ENCODE data around the gene GPR137. TPM values are rescaled to one million over a fixed set of nuclear protein-coding genes. Genes with fewer than 3 reads are reported as not detected.
"Not testable (repeated sequence)": the region's sequence is repeated elsewhere in the genome, so short reads cannot be mapped to it uniquely, and the experiment has no call there.

Gene GPR137
- total RNA-seq, 1 experiment from 2014 or later = 51.8 TPM

DNA sequence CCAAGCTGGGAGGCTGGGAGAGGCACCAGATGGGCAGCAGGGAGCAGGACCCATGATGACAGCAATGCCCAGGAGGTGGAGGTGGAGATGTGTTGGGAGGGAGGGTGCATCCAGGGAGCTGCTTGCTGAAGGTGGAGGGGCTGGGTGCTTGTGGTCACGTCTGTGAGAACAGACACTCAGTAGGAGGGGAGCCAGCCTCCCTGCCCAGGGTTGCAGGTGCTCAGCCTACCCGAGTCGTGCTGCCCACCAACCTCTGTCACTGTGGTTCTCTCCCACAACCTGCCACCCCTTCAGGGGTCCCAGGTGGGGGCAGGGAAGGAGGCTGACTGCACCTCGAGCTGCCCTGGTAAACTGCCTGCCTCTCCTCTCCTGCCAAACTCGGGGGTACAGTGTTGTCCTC, 37.7 kb downstream of the GPR137 start:
- POLR2A ChIA-PET = interaction anchor here (2.9 kb wide), 1 partner anchor 18 kb away, joined by 11 read pairs; no protein-coding TSS in a partner anchor

DNA sequence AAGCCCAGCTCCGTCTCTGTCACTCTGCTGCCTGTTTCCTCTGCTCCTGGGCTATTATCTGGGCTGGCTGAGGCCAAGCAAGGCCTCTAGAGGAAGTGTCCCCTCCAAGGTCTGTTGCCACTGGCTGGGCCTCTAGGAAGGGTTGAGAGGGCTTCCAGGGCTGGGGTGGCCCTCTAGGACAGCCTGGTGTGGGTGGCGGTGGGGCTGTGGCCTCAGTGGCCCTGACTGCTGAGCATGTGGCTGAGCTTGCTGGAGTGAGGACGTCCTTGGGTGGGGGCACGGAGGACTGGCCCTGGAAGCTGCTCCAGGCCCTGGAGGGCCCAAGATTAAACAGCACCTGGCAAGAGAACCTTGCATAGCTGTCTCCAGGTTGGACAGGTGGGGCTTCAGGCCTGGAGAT, 38.3 kb downstream of the GPR137 start:
- H3K27ac Mint-ChIP-seq = peak overlapping the region; percentile 77
- not testable (repeated sequence) for H3K9me3 Mint-ChIP-seq; ATAC-seq; H3K4me3 Mint-ChIP-seq; H3K27me3 Mint-ChIP-seq (ENCODE audit: low read depth); DNase-seq (ENCODE audit: low spot score)
- peaks cover 15% of the 10 kb centered on the region for H3K36me3 Mint-ChIP-seq
- H3K4me1 Mint-ChIP-seq = peaks cover 11% of the 10 kb centered on the region
- ChIA-PET CTCF (interaction anchor here (0.8 to 4.9 kb wide), 5 partner anchors 8 to 72 kb away, joined by 3 to 48 read pairs (median 10); no protein-coding TSS in a partner anchor), POLR2A (interaction anchor here (0.6 to 2.9 kb wide), 2 partner anchors 17 to 1484 kb away, joined by 4 to 11 read pairs; no protein-coding TSS in a partner anchor)

More for the DNA sequence above, 37.7 kb downstream of the GPR137 start:
- CTCF ChIA-PET = interaction anchor here (1.9 to 4.9 kb wide), 3 partner anchors 8 to 32 kb away, joined by 10 to 48 read pairs (median 38); no protein-coding TSS in a partner anchor
- H3K27ac Mint-ChIP-seq = peak overlapping the region; percentile 77; the same call in 1 of the 2 replicates
- no peak overlapping the region for H3K4me3 Mint-ChIP-seq
- H3K27me3 Mint-ChIP-seq (ENCODE audit: low read depth) = peaks cover 9% of the 10 kb centered on the region; the same call in 1 of the 2 replicates
- H3K4me1 Mint-ChIP-seq = peaks cover 13% of the 10 kb centered on the region
- no peak for DNase-seq (ENCODE audit: low spot score)
- H3K9me3 Mint-ChIP-seq = 0 out of 2 replicates have a peak, but pooled peaks cover 3% of the 10 kb centered on the region
- H3K36me3 Mint-ChIP-seq = peaks cover 15% of the 10 kb centered on the region
- no peak for ATAC-seq
- TF ChIP-seq, protein P1, sequence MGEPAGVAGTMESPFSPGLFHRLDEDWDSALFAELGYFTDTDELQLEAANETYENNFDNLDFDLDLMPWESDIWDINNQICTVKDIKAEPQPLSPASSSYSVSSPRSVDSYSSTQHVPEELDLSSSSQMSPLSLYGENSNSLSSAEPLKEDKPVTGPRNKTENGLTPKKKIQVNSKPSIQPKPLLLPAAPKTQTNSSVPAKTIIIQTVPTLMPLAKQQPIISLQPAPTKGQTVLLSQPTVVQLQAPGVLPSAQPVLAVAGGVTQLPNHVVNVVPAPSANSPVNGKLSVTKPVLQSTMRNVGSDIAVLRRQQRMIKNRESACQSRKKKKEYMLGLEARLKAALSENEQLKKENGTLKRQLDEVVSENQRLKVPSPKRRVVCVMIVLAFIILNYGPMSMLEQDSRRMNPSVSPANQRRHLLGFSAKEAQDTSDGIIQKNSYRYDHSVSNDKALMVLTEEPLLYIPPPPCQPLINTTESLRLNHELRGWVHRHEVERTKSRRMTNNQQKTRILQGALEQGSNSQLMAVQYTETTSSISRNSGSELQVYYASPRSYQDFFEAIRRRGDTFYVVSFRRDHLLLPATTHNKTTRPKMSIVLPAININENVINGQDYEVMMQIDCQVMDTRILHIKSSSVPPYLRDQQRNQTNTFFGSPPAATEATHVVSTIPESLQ (CRISPR knock-in tag; IDR thresholded peaks at IDR 0.05) = no peak
- TF ChIP-seq HMGA2 (CRISPR knock-in tag; IDR thresholded peaks at IDR 0.05) = no peak
- no peak for TF ChIP-seq GTF2I (CRISPR knock-in tag; conservative IDR thresholded peaks at IDR 0.05)
- TF ChIP-seq, protein P2, sequence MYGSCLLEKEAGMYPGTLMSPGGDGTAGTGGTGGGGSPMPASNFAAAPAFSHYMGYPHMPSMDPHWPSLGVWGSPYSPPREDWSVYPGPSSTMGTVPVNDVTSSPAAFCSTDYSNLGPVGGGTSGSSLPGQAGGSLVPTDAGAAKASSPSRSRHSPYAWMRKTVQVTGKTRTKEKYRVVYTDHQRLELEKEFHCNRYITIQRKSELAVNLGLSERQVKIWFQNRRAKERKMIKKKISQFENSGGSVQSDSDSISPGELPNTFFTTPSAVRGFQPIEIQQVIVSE (CRISPR knock-in tag; IDR thresholded peaks at IDR 0.05; ENCODE audit: borderline replicate concordance) = no peak
- TF ChIP-seq RELA (CRISPR knock-in tag; IDR thresholded peaks at IDR 0.05; ENCODE audit: borderline replicate concordance) = no peak
- no peak for TF ChIP-seq SOX15 (CRISPR knock-in tag; IDR thresholded peaks at IDR 0.05)
- TF ChIP-seq, protein P3, sequence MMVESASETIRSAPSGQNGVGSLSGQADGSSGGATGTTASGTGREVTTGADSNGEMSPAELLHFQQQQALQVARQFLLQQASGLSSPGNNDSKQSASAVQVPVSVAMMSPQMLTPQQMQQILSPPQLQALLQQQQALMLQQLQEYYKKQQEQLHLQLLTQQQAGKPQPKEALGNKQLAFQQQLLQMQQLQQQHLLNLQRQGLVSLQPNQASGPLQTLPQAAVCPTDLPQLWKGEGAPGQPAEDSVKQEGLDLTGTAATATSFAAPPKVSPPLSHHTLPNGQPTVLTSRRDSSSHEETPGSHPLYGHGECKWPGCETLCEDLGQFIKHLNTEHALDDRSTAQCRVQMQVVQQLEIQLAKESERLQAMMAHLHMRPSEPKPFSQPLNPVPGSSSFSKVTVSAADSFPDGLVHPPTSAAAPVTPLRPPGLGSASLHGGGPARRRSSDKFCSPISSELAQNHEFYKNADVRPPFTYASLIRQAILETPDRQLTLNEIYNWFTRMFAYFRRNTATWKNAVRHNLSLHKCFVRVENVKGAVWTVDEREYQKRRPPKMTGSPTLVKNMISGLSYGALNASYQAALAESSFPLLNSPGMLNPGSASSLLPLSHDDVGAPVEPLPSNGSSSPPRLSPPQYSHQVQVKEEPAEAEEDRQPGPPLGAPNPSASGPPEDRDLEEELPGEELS (CRISPR knock-in tag; IDR thresholded peaks at IDR 0.05) = no peak
- no peak for TF ChIP-seq SMAD3 (CRISPR knock-in tag; IDR thresholded peaks at IDR 0.05; ENCODE audit: borderline replicate concordance)
- TF ChIP-seq, protein P4, sequence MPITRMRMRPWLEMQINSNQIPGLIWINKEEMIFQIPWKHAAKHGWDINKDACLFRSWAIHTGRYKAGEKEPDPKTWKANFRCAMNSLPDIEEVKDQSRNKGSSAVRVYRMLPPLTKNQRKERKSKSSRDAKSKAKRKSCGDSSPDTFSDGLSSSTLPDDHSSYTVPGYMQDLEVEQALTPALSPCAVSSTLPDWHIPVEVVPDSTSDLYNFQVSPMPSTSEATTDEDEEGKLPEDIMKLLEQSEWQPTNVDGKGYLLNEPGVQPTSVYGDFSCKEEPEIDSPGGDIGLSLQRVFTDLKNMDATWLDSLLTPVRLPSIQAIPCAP (CRISPR knock-in tag; IDR thresholded peaks at IDR 0.05) = no peak
- TF ChIP-seq ZNF423 (CRISPR knock-in tag; IDR thresholded peaks at IDR 0.05) = no peak

DNA sequence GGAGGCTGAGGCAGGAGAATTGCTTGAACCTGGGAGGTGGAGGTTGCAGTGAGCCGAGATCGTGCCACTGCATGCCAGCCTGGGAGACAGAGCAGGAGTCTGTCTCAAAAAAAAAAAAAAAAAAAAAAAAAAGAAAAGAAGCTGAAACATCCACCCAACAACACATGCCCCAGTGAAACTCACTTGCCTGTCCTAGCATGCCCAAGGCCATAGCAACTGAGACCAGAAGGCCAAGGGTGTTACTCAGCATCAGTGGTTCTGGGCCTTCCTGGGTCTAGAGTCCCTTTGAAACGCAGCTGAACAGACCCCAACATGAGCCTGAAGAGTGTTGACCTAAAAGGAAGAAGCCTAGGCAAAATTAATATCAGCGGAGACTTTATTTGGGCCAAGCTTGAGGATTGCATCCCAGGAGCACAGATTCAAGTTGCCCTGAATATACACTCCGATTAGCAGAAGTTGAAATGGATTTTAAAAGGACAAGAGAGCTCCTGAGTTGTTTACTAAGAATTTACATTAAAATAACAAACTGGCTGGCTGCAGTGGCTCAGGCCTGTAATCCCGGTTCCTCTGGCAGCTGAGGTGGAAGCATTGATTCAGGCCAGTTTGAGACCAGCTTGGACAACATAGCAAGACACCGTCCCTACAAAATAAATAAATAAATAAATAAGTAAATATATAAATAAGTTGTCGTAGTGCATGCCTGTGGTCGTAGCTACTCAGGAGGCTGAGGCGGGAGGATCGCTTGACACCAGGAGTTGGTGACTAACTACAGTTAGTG, 39.2 kb downstream of the GPR137 start:
- ChIA-PET POLR2A (interaction anchor here (0.5 to 2.9 kb wide), 3 partner anchors 16 to 1485 kb away, joined by 3 to 11 read pairs (median 4); no protein-coding TSS in a partner anchor), CTCF (interaction anchor here (0.6 to 4.9 kb wide), 10 partner anchors 17 to 364 kb away, joined by 3 to 48 read pairs (median 4); no protein-coding TSS in a partner anchor)
- peak; percentile 56; the same call in 1 of the 2 replicates for TF ChIP-seq ZNF121 (CRISPR knock-in tag; IDR thresholded peaks at IDR 0.05)
- TF ChIP-seq, protein P5, sequence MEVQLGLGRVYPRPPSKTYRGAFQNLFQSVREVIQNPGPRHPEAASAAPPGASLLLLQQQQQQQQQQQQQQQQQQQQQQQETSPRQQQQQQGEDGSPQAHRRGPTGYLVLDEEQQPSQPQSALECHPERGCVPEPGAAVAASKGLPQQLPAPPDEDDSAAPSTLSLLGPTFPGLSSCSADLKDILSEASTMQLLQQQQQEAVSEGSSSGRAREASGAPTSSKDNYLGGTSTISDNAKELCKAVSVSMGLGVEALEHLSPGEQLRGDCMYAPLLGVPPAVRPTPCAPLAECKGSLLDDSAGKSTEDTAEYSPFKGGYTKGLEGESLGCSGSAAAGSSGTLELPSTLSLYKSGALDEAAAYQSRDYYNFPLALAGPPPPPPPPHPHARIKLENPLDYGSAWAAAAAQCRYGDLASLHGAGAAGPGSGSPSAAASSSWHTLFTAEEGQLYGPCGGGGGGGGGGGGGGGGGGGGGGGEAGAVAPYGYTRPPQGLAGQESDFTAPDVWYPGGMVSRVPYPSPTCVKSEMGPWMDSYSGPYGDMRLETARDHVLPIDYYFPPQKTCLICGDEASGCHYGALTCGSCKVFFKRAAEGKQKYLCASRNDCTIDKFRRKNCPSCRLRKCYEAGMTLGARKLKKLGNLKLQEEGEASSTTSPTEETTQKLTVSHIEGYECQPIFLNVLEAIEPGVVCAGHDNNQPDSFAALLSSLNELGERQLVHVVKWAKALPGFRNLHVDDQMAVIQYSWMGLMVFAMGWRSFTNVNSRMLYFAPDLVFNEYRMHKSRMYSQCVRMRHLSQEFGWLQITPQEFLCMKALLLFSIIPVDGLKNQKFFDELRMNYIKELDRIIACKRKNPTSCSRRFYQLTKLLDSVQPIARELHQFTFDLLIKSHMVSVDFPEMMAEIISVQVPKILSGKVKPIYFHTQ (CRISPR knock-in tag; IDR thresholded peaks at IDR 0.05) = no peak
- Mint-ChIP-seq H3K27ac (peak overlapping the region; percentile 89), H3K27me3 (ENCODE audit: low read depth) (peaks cover 9% of the 10 kb centered on the region; the same call in 1 of the 2 replicates), H3K4me1 (peaks cover 7% of the 10 kb centered on the region; the same call in 1 of the 2 replicates), H3K4me3 (no peak overlapping the region), H3K9me3 (0 out of 2 replicates have a peak, but pooled peaks cover 3% of the 10 kb centered on the region), H3K36me3 (peaks cover 15% of the 10 kb centered on the region)
- no peak for DNase-seq (ENCODE audit: low spot score)
- ATAC-seq = peak; percentile 29
